HG03045 (cell line): ENCODE data around the gene SFI1.
A peak's percentile ranks its signal among the peaks of the same experiment; 100 is the strongest.
"Not testable (repeated sequence)": the region's sequence is repeated elsewhere in the genome, so short reads cannot be mapped to it uniquely, and the experiment has no call there.

Source experiments
- ATAC-seq: cut with Tn5 transposase; IDR thresholded peaks from one replicate; pipeline ENCODE4 v1.9.1; 2021; ENCODE audit warnings: mild to moderate bottlenecking, moderate library complexity; ENCODE audit not compliant: unreplicated experiment

The SFI1 gene

GRCh38 chr22:31490496-31490925 is 5.8 kb upstream of the SFI1 start:
- ATAC-seq, result peak; percentile 51

DNA sequence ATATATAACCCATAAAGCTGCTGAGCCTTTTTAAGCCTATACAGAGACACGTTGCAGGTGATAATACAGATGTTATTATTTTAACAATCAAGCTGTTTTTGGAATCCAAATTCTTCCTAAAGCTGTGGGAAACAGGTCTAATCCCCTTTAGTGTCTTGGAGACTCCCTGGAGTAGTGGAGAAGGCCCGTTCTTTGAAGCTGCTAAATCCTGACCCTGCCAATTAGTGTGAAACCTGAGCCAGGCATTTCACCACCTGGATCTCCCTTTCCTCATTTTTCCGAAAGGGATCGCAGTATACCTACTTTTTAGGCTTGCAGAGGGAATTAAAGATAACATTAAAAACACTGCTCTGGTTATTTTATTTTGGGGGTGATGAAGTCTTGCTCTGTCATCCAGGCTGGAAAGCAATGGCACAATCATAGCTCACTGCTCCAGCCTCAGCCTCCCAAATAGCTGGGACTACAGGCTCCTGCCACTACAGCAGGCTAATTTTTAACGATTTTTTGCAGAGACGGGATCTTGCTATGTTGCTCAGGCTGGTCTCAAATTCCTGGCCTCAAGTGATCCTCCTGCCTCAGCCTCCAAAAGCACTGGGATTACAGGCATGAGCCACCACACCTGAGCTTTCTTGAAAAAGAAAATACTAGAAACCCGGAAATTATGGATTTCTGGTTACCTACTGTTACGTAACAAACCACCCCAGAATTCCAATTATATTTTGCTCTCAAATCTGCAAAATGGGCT is 4.9 kb upstream of the SFI1 start:
- no peak for ATAC-seq

DNA sequence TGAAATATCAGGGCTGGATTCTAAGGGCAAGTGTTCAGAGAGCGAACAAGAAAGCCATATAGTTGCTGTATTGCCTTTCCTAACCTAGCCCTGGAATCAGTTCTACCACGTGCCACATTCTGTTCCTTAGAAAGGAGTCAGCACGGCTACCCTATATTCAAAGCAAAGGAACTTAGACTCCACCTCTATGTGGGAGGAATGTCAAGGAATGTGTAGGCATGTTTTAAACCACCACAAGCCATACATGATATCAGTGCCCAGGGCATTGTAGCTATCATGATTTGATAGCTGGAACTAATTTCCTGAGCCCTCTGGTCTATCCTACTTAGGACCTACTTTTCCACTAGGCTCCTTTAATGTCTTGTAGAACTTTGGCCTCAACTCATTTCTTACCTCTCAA is 4.2 kb upstream of the SFI1 start:
- ATAC-seq, result no peak

- not testable (repeated sequence) for ATAC-seq
Observed at GRCh38 chr22:31493355-31493754, 3.0 kb upstream of the SFI1 start.

DNA sequence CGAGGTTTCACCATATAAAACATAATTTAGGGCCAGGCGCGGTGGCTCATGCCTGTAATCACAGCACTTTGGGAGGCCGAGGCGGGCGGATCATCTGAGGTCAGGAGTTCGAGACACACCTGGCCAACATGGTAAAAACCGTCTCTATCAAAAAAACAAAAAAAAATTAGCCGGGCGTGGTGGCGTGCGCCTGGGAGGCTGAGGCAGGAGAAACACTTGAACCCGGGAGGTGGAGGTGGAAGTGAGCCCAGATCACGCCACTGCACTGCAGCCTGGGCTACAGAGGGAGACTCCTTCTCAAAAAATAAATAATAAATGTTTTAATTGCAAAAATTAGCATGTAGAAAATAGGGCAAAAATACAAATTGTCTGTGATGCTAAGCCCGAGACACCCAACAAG is 993 bp upstream of the SFI1 start:
- no peak for ATAC-seq

- no peak for ATAC-seq
Observed at GRCh38 chr22:31496735-31497146, 405 bp downstream of the SFI1 start.

GRCh38 chr22:31497148-31497938 is 1.0 kb downstream of the SFI1 start:
- ATAC-seq, result no peak

DNA sequence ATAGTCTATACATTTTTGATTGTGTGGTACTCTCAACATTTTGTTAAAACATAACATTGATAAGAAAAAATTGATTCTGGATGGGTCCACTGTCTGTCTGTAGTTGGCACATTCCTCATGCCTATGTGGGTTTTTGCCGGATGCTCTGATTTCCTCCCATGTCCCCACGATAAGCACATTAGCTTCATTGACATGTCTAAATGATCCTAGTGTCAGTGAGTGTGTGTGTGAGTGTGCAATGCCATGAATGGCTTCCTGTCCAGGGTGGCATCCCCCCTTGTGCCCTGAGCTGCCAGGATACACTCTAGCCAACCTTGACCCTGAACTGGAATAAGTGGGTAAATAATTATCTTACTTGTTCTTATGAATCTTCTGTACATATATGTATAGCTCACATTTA is 5.4 kb downstream of the SFI1 start:
- ATAC-seq, result no peak

GRCh38 chr22:31503211-31503964 is 7.1 kb downstream of the SFI1 start:
- ATAC-seq, result no peak

DNA sequence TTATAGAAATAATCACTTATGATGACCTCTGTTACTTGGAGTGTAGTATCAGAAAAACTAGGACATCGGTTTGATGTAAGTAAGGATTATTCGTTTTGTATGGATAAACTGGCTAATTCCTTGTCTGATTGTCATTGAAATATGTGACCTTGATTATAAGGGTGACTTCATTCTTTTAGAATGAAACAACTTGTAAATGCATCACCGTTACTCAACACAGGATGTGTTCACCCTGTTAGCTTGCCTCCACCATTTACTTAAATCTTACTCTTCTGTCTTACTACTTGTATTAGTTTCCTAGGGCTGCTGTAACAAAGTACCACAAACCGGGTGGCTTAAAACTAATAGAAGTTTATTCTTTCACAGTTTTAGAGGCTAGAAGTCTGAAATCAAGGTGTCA is 7.9 kb downstream of the SFI1 start:
- no peak for ATAC-seq

- not testable (repeated sequence) for ATAC-seq
Observed at GRCh38 chr22:31507517-31507916, 11.2 kb downstream of the SFI1 start.

DNA sequence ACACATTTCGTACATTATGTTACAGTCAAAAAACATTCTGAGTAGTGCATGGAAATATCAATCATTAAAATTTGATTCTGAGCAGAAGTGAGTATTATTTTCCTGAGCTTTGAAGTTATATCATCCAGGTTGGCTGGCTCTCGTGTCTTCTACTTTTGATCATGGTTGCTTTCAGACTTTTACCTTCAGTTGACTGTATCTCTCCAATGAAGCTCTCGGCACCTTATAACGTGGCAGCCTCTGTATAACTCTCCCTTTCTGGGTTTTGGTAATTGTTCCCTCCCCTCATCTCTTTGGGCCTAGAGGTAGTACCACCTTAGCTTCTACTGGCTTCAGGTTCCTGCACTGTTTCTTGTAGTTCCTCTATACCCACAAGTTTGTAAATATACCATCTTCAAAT is 12.2 kb downstream of the SFI1 start:
- no peak for ATAC-seq

- no peak for ATAC-seq
Observed at GRCh38 chr22:31509061-31509762, 12.9 kb downstream of the SFI1 start.

DNA sequence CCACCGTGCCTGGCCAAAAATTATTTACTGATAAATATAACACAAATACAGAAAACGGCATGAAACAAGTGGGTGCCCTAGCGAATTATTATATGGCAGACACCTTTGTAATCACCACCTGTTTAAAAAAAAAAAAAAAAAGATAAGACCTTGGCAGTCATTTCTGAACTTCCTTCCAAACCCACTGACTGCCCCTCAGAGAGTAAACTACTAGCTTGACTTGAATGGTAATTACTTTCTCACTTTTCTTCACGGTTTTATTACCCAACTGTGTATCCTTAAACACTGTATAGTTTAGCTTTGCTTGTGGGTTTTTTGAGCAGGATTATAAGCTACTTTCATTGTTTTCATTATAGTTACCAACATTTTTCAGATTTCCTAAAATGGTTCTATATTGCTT is 23.7 kb downstream of the SFI1 start:
- no peak for ATAC-seq

DNA sequence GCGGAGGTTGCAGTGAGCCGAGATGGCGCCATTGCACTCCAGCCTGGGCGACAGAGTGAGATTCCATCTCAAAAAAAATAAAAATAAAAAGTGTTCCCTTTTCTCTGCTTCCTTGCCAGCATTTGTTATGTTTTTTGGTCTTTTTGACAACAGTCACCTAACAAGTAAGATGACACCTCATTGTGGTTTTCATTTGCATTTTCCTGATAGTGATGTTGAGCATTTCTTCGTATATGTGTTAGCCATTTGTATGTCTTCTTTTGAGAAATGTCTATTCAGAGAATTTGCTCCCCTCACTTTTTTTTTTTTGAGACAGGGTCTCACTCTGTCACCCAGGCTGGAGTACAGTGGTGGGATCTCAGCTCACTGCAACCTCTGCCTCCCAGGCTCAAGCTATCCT is 27.8 kb downstream of the SFI1 start:
- ATAC-seq, result not testable (repeated sequence)

- no peak for ATAC-seq
Observed at GRCh38 chr22:31526270-31526669, 29.9 kb downstream of the SFI1 start.

GRCh38 chr22:31530823-31531195 is 34.5 kb downstream of the SFI1 start:
- no peak for ATAC-seq

- no peak for ATAC-seq
Observed at GRCh38 chr22:31532060-31532459, 35.7 kb downstream of the SFI1 start.

DNA sequence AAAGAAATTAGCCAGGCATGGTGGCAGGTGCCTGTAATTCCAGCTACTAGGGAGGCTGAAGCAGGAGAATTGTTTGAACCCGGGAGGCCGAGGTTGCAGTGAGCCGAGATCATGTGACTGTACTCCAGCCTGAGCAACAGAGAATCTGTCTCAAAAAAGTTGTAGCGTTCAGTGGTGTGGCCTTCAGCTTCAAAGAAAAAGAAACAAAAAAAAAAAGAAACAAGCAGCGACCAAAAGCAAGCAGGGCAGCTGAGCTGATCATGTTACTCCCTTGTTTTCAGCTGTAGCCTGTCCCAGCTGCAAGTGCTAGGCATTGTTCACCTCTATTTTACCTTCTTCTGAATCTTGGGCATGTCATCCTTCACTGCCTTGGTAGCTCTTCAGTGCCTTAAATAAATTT is 37.0 kb downstream of the SFI1 start:
- no peak for ATAC-seq

GRCh38 chr22:31537019-31537535 is 40.7 kb downstream of the SFI1 start:
- peak; percentile 57 for ATAC-seq

DNA sequence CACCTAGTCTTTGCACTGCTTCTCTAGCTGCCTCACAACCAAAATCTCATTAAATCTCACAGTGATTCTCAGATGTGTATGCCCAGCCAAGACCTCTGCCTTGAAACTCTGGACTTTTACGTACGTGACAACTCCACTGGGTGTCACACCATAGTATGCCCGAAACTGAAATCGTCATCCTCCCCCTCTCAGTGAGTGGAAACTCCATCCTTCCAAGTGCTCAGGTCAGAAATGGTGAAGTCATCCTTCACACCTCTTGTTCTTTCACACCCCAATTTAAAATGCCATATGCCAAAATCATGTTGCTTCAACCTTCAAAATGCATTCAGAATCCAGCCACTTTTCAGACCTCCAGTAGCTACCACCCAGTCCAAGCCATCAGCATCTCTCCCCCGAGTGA is 42.5 kb downstream of the SFI1 start:
- ATAC-seq, result no peak
